Stimulated activated naive CD8-positive, alpha-beta T cell treated with anti-CD3 and anti-CD28 coated beads, Interleukin-15, amount 100 ng/mL, for 72 hours (primary cell): Measurements from ENCODE around the gene ACCSL.

ENCODE experiments used
- ATAC-seq: fragments of 150-1000 bp; cut with Tn5 transposase; 2 replicates; pipeline ENCODE4 v1.10.0; 2021; ENCODE audit warnings: mild to moderate bottlenecking, moderate library complexity
- DNase-seq, 2 donors: peaks; one replicate each; pipeline ENCODE4 v3.0.0; 2021 to 2022
- H3K27ac Mint-ChIP-seq, 2 donors: one replicate each; pipeline ENCODE4 v1.8.0; 2022; ENCODE audit warnings: mild to moderate bottlenecking in 2 of 2, mixed read lengths in 2 of 2, moderate library complexity in 2 of 2
- H3K27me3 Mint-ChIP-seq: one replicate; pipeline ENCODE4 v1.8.0; 2022; ENCODE audit warnings: mixed read lengths
- H3K4me1 Mint-ChIP-seq: one replicate; pipeline ENCODE4 v1.8.0; 2022; ENCODE audit warnings: mild to moderate bottlenecking, mixed read lengths
- H3K4me3 Mint-ChIP-seq, 2 donors: one replicate each; pipeline ENCODE4 v1.8.0; 2022; ENCODE audit warnings: mild to moderate bottlenecking in 2 of 2, mixed read lengths in 2 of 2, moderate library complexity in 1 of 2
- H3K9me3 Mint-ChIP-seq, 2 donors: one replicate each; pipeline ENCODE4 v1.8.0; 2022; ENCODE audit warnings: mixed read lengths in 2 of 2

The ACCSL gene

DNA sequence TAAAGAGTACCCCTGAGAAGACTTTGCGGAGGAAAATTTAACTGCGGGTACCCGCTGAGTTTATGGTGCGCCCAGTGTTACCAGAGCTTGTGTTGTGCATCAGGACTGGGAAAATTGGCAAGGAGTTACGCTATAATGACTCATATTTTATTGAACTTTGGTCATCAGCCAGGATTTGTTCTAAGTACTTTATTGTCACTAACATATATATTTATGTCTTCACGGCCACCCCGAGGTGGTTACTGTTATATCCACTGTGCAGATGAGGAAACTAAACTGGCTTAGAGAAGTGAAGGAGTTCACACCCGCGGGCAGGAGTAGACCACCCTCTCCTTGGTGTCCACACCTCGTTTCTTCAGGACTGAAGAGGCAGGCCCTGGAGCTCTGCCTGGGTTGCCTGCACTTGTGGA is 19.0 kb downstream of the ACCSL start:
- no peak for DNase-seq
- peak overlapping the region; percentile 94 to 98 for H3K27ac Mint-ChIP-seq
- H3K9me3 Mint-ChIP-seq: no peaks in the 10 kb centered on the region
- H3K27me3 Mint-ChIP-seq: no peaks in the 10 kb centered on the region
- ATAC-seq: no peak
- peaks cover 37% of the 10 kb centered on the region for H3K4me1 Mint-ChIP-seq
- peak overlapping the region; percentile 90 to 95 for H3K4me3 Mint-ChIP-seq

DNA sequence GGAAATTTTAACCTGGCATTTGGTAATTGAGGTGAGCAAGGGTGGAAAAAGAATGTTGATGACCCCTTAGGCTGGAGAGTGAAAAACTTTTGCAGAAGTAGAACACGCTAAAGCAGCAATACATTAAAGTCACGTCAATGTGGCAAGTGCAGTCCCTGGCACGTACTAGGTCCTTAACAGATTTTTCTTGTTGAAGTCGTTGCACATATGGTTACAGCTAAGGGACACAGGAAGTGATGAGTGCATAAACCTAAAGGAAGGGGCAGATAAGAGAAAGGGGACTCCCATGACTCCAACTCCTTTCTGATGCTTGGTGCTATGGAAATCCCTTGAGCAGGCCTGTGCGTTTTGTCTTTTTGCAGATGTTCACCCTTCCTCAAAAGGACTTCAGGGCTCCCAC is 19.5 kb downstream of the ACCSL start:
- no peak for ATAC-seq
- Mint-ChIP-seq H3K4me1 (peaks cover 37% of the 10 kb centered on the region), H3K27ac (peak overlapping the region in 1 of 2 donors; percentile 98)

DNA sequence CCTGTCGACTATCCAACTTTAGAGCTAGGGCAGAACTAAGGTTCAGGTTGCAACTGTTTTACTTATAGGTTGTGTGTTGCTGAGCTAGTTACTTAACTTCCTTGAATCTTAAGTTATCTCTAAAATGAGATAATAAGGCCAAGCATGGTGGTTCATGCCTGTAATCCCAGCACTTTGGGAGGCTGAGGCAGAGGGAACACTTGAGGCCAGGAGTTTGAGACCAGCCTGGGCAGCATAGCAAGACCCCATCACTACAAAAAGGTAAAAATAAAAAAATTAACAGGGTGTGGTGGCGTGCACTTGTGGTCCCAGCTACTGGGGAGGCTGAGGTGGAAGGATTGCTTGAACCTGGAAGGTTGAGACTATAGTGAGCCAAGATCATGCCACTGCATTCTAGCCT is 20.4 kb downstream of the ACCSL start:
- ATAC-seq: no peak
- Mint-ChIP-seq H3K27me3 (no peaks in the 10 kb centered on the region), H3K9me3 (no peaks in the 10 kb centered on the region), H3K4me3 (peak overlapping the region in 1 of 2 donors; percentile 15), H3K4me1 (peaks cover 29% of the 10 kb centered on the region), H3K27ac (no peak overlapping the region)
- DNase-seq: no peak

More for the DNA sequence above, 19.5 kb downstream of the ACCSL start:
- Mint-ChIP-seq H3K4me3 (peak overlapping the region; percentile 90 to 95), H3K9me3 (no peaks in the 10 kb centered on the region), H3K27me3 (no peaks in the 10 kb centered on the region)
- DNase-seq: no peak

DNA sequence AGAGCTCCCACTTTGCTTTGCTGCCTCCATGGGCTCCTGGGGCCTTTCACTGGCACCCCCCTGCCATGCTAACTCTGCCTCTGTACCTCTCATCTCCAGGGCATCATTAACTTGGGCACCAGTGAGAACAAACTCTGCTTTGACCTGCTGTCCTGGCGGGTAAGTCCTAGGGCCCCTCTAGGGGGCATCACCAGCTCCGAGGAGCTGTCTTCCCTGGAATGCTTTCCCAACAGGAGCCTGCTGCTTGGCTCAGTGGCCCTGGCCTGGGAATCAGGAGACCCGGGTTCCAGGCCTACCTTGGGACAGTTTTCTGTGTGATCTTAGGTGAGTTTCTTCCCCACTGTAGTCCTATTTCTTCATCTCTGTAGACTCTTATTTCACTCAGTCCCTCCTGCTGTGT is 23.4 kb downstream of the ACCSL start:
- DNase-seq: no peak
- ATAC-seq: no peak
- H3K4me1 Mint-ChIP-seq: peaks cover 16% of the 10 kb centered on the region
- no peak overlapping the region for H3K4me3 Mint-ChIP-seq
- no peaks in the 10 kb centered on the region for H3K9me3 Mint-ChIP-seq
- H3K27ac Mint-ChIP-seq: no peak overlapping the region
- no peaks in the 10 kb centered on the region for H3K27me3 Mint-ChIP-seq

DNA sequence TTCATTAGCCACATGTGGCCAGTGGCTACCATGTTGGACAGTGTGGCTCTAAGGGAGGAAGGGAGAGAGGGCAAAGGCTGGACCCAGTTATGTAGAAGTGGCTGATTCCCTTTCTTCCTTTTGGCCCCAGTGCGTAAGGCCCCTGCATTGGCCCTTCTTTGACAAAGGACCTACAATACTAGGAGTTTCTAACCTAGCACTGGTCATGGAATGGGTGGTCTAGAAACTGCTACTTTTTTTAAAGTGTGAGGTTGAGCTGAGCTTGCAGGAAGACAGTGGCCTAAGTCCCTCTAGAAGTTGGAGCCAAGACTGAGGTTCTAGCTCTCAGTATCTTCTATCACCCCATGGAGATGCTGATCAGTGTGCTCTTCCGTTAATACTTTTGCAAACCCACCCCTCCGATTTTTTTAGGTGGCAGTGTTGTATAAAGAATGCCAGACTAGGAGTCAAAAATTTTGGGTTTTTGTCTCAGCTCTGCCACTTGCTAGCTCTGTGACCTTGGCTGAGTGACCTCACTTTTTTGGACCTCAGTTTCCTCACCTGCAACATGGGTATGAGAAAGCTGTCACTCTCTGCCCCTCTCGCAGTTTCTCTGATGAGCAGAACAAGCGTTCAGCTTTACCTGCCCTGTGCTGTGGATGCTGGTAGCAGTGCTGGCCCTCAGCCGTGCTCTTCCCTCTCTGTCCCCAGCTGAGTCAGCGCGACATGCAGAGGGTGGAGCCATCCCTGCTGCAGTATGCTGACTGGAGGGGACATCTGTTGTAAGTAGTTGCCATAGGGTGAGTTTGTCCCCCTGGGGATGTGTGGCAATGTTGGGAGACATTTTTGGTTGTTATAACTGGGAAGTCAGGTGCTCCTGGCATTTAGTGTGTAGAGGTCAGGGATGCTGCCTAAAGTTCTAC is 25.2 kb downstream of the ACCSL start:
- H3K9me3 Mint-ChIP-seq: no peaks in the 10 kb centered on the region
- H3K4me3 Mint-ChIP-seq: no peak overlapping the region
- H3K4me1 Mint-ChIP-seq: no peaks in the 10 kb centered on the region
- no peak for ATAC-seq
- no peak overlapping the region for H3K27ac Mint-ChIP-seq
- no peak for DNase-seq
- no peaks in the 10 kb centered on the region for H3K27me3 Mint-ChIP-seq

DNA sequence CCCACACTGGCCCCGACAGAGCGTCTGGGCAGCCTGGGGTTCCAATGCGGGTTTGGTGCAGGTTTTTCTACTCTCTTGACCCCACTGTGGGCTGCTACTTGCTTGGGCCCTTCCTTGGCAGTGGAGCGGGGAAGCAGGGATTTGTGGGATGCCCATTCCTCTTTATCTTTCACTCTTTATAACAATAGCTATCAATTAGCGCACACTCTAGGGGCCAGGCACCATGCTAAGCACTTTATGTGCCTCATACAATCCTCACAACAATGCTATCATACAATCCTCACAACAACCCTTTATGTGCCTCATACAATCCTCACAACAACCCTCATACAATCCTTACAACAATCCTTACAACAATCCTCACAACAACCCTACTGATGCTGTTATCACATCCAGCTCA is 31.0 kb downstream of the ACCSL start:
- no peaks in the 10 kb centered on the region for H3K27me3 Mint-ChIP-seq
- DNase-seq: no peak
- no peaks in the 10 kb centered on the region for H3K4me1 Mint-ChIP-seq

DNA sequence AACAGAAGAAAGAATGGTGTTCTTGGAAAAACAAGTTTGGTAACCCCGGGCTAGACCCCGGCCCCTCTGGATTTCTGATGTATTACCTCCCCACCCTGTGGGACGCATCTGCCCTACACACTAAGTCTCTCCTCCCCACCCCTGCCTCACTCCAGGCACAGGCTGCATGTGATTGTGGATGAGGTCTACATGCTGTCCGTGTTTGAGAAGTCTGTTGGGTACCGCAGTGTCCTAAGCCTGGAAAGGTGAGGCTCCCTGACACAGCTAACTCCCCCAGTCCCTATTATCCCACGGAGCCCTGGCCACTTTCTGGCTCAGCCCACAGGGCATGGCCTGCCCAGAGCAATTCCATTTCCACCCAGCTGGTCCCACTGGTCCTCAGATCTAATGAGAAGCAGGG is 31.6 kb downstream of the ACCSL start:
- ATAC-seq: peak; percentile 45
- H3K4me3 Mint-ChIP-seq: no peak overlapping the region
- no peaks in the 10 kb centered on the region for H3K4me1 Mint-ChIP-seq
- no peak overlapping the region for H3K27ac Mint-ChIP-seq
- DNase-seq: no peak
- no peaks in the 10 kb centered on the region for H3K9me3 Mint-ChIP-seq
- no peaks in the 10 kb centered on the region for H3K27me3 Mint-ChIP-seq

More for the DNA sequence above, 31.0 kb downstream of the ACCSL start:
- Mint-ChIP-seq H3K27ac (no peak overlapping the region), H3K4me3 (no peak overlapping the region), H3K9me3 (no peaks in the 10 kb centered on the region)
- ATAC-seq: peak; percentile 18

DNA sequence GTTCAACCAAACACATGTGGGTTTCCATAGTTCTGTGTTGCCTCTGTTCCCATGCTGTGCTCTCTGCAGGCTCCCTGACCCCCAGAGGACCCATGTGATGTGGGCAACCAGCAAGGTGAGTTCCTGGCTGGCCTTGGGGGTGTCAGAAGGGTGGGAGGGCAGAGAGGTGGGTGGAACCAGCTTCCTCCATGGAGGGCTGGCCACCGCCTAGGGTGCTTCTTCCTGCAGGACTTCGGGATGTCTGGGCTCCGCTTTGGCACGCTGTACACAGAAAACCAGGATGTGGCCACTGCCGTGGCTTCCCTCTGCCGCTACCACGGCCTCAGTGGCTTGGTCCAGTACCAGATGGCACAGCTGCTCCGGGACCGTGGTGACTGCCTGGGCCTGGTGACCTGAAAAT is 33.2 kb downstream of the ACCSL start:
- no peaks in the 10 kb centered on the region for H3K27me3 Mint-ChIP-seq
- peaks cover 6 to 7% of the 10 kb centered on the region in 2 donors for H3K9me3 Mint-ChIP-seq
- H3K27ac Mint-ChIP-seq: no peak overlapping the region
- no peaks in the 10 kb centered on the region for H3K4me1 Mint-ChIP-seq
- DNase-seq: no peak
- H3K4me3 Mint-ChIP-seq: no peak overlapping the region
- ATAC-seq: no peak

DNA sequence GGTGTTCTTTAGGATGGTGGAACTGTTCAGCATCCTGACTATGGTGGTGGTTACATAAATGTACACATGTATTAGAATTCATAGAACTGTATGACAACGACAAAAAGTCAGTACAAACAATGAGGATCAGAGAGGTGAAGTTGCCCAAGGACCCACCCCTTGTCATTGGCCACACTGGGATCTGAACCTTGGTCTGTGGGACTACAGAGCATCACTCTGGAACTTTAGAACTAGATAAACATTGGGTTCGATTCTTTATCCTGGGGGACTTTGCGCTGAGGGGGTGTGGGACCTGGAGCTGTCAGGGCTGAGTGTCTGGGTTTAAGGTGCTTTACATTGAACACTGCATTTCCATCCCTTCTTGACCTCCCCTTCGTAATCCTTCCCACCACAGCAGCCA is 34.9 kb downstream of the ACCSL start:
- no peaks in the 10 kb centered on the region for H3K4me1 Mint-ChIP-seq

DNA sequence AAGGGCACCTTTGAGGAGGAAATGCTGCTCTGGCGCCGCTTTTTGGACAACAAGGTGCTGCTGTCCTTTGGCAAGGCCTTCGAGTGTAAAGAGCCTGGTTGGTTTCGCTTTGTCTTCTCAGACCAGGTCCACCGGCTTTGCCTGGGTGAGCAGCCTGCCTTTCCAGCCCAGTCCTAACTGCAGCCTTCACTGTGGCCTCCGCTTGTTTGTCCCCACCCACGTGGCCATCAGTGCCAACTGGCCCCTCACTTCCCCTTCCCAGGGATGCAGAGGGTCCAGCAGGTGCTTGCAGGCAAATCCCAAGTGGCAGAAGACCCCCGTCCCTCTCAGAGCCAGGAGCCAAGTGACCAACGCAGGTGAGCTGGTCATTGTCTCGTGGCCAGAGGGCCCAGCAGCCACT is 35.7 kb downstream of the ACCSL start:
- DNase-seq: no peak
- peaks cover 6 to 8% of the 10 kb centered on the region in 2 donors for H3K9me3 Mint-ChIP-seq
- no peak overlapping the region for H3K27ac Mint-ChIP-seq
- no peaks in the 10 kb centered on the region for H3K4me1 Mint-ChIP-seq
- ATAC-seq: no peak
- no peak overlapping the region for H3K4me3 Mint-ChIP-seq
- no peaks in the 10 kb centered on the region for H3K27me3 Mint-ChIP-seq

More for the DNA sequence above, 34.9 kb downstream of the ACCSL start:
- Mint-ChIP-seq H3K27ac (no peak overlapping the region), H3K4me3 (no peak overlapping the region), H3K27me3 (no peaks in the 10 kb centered on the region), H3K9me3 (peaks cover 6 to 8% of the 10 kb centered on the region in 2 donors)
- ATAC-seq: no peak
- no peak for DNase-seq

DNA sequence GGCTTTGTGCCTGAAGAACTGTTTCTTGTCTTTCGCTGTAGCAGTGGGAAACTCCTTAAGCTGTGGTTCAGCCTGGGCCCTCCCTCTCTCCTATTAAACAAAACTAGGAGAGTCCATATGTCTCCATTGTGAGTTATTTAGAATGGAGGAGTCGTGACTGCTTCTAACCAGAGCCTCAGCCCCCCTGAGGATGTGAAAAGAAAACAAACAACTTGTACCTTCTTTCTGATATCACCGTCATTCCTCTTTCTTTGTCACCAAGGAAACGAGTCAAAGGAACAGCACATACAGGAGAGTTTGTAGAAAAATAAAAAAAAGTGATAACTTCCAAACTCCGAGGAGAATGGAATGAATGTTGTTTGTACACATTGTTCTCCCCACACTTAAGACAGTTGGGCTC is 36.1 kb downstream of the ACCSL start:
- H3K27me3 Mint-ChIP-seq: no peaks in the 10 kb centered on the region
- H3K4me1 Mint-ChIP-seq: no peaks in the 10 kb centered on the region
- ATAC-seq (no peak), DNase-seq (no peak)
- no peak overlapping the region for H3K27ac Mint-ChIP-seq
- H3K4me3 Mint-ChIP-seq: no peak overlapping the region
- H3K9me3 Mint-ChIP-seq: peaks cover 6 to 8% of the 10 kb centered on the region in 2 donors

DNA sequence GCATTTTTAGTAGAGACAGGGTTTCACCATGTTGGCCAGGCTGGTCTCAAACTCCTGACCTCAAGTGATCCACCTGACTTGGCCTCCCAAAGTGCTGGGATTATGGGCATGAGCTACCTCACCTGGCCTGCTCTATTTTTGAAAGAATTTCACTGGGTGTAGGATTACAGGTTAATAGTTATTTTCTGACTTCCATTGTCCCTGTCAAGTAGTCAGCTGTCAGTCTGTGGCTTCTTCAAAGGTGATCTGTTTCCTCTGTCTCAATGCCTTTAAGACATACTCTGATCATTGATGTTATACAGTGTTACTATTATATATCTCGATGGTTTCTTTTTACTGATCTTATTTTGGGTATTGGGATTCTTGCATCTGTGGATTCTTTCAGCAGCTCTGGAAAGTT is 37.5 kb downstream of the ACCSL start:
- ATAC-seq: no peak
- no peak overlapping the region for H3K27ac Mint-ChIP-seq
- no peak for DNase-seq
- no peaks in the 10 kb centered on the region for H3K27me3 Mint-ChIP-seq
- peaks cover 6 to 8% of the 10 kb centered on the region in 2 donors for H3K9me3 Mint-ChIP-seq
- H3K4me3 Mint-ChIP-seq: no peak overlapping the region
- H3K4me1 Mint-ChIP-seq: no peaks in the 10 kb centered on the region

DNA sequence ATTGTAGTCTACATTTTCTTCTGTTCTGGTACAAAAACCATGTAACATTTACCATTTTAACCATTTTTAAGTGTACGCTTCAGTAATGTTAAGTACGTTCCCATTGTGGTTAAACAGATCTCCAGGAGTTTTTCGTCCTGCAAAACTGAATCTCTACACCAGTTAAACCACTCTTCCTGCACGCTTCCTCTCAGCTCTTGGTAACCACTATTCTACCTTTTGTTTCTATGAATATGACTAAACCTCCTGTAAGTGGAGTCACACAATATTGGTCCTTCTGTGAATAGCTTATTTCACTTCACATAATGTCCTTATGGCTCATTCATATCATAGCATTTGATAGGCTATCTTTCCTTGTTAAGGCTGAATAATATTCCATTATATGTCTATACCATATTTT is 40.6 kb downstream of the ACCSL start:
- ATAC-seq (peak; percentile 60), DNase-seq (no peak)
- Mint-ChIP-seq H3K27me3 (no peaks in the 10 kb centered on the region), H3K4me3 (no peak overlapping the region), H3K27ac (no peak overlapping the region), H3K4me1 (no peaks in the 10 kb centered on the region), H3K9me3 (peaks cover 6 to 8% of the 10 kb centered on the region in 2 donors)

DNA sequence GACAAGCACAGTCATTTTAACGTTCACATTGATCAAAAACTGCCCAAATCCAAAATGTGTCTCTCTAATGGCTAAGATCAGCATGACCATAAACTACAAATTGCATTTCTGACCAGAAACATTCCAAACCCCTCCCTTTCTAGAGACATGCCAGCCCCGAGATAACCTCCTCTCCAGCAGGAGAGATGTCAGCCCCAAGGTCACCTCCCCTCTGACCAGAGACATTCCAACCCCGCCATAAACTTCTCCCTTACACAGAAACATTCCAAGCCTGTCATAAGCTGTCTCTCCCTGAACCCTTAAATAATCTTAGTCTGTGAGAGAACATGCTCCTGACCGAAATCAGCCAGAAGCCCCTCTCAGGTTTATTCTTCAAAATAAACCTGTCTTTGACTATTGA is 41.1 kb downstream of the ACCSL start:
- H3K4me1 Mint-ChIP-seq: peaks cover under 1% of the 10 kb centered on the region
- H3K4me3 Mint-ChIP-seq: no peak overlapping the region
- DNase-seq (no peak), ATAC-seq (no peak)
- H3K27ac Mint-ChIP-seq: no peak overlapping the region
- H3K9me3 Mint-ChIP-seq: peaks cover 6 to 8% of the 10 kb centered on the region in 2 donors
- no peaks in the 10 kb centered on the region for H3K27me3 Mint-ChIP-seq

DNA sequence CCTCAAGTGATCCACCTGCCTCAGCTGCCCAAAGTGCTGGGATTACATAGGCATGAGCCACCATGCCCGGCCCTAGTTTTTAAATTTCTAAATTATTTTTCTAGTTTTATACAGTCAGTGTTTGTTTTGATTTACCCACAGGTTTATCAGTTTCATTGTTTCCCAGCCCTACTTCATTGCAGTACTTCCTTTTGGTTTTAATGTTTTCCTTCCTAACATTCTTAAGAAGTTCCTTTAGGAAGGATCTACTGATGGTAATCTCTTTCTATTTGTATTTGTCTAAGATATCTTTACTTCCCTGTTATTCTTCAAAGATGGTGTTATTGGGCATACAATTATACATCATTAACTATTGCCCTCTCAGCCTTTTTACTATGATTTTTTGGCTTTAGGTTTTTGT is 42.8 kb downstream of the ACCSL start:
- no peak overlapping the region for H3K4me3 Mint-ChIP-seq
- ATAC-seq: no peak
- peaks cover 4 to 5% of the 10 kb centered on the region in 2 donors for H3K9me3 Mint-ChIP-seq
- no peak for DNase-seq
- H3K27me3 Mint-ChIP-seq: no peaks in the 10 kb centered on the region
- peaks cover 17% of the 10 kb centered on the region for H3K4me1 Mint-ChIP-seq
- H3K27ac Mint-ChIP-seq: no peak overlapping the region

DNA sequence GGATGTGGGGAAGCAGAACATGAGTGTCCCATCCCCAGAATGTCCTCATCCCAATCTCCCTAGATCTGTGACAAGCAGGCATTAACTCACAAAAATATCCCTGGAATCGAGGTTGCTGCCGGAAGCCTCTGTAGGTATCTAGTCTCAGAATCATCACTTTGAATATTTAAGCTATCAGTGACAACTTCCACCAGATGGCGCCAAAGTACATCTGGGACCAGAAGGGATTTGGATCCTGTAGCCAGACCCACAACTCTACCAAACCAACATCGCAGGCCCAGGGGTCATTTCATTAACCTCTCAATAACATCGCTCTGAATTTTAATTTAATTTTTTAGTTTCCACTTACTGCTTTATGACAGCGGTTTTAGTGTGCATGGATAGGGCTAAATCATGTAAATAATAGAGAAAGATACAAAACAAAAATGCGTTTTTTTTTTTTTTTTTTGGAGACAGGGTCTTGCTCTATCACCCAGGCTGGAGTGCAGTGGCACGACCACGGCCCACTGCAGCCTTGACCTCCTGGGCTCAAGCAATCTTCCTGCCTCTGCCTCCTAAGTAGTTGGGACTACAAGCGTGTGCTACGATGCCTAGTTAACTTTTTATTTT is 46.6 kb downstream of the ACCSL start:
- peaks cover 36% of the 10 kb centered on the region for H3K4me1 Mint-ChIP-seq
- ATAC-seq (peak; percentile 52), DNase-seq (peak; percentile 66 to 68)
- peak overlapping the region in 1 of 2 donors; percentile 4 for H3K4me3 Mint-ChIP-seq
- no peaks in the 10 kb centered on the region for H3K27me3 Mint-ChIP-seq
- no peak overlapping the region for H3K27ac Mint-ChIP-seq
- no peaks in the 10 kb centered on the region for H3K9me3 Mint-ChIP-seq
